Stimulated activated CD4-positive, alpha-beta T cell treated with anti-CD3 and anti-CD28 coated beads, Interleukin-12 subunit alpha, Interleukin-12 subunit beta, amount 100 ng/mL, for 4 hours (primary cell): Measurements from ENCODE around the gene LINGO1.

ENCODE experiments used
- DNase-seq: peaks from one replicate; pipeline ENCODE4 v3.0.0-alpha.2; 2020

The LINGO1 gene

DNA sequence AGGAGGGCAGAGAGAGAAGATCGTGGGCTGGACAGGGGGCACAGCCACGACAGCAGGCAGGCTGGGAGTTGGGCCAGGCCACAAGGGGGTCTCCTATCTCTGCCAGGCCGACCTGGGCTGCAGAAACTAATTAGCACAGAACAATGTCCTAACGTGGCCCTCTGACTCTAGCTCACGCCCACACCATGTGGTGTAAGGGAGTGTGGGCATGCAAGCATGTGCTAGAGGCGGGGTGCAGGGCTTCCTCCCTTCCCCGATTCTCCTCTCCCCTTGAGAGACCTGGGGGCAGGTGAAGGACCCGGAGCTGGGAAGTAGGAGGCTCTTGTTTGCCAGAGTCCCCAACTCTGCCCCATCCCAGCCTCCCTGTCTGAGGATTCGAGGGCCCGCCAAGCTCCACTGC, 65.5 kb downstream of the LINGO1 start:
- no peak for DNase-seq

DNA sequence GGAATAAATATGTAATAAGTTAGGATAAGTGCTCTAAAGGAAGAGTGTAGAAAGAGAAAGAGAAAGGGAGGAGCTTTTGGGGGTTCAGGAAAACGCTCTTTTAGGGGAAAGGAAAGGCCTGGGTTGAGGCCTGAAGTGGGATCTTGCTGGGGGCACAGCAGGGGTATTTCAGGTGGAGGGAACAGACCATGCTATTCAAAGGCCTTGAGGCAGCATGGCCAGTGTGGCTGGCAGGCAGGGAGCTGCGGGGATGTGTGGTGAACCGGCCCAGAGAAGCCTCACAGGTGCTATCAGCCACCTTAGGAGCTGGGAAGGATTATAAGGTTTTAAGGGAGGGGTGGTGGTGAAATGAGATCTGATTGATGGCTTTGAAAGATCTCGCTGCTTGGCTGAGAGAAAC, 66.6 kb downstream of the LINGO1 start:
- DNase-seq, result no peak

DNA sequence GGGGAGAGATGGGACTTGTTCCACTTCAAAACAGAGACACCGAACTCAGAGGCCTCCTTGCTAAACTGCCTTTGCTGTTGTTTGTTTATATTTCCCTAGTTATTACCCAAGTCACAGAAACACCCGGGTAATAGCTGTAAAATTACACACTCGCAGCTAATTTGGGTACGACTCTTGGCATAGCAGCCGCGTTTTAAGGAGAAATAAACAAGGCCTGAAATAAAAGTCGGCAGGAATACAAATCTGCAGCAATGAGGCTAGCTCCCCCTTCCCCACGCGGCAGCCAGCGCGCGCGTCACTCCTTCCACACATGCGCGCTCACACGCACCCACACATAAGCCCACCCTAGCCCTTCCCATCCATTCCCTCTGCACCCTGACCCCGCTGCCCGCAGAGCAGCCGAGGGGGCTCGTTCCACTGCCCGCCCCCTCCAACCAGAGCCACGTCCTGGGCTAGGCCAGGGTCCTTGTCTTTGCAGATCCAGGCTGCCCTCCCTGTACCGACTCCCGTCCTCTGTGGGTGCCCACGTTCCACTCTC, 67.3 kb downstream of the LINGO1 start:
- no peak for DNase-seq

DNA sequence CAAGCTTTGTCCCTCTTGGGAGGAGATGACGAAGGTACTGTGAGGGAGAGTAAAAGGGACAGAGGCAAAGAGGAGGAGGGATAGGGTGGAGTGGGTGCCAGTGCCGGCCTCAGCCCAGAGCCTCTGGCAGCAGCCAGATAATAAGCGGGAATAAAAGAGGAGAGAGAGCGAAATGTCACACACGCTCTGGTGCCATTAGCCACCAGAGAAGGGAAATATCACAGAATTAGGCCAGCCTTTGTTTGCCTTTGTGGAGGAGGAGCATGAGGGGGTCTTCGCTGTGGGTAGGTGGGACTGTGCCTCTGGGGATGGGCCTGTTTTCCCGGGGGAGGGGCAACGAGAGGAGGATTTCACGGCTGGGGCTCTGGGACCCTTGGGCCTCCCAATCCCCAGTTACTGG, 67.8 kb downstream of the LINGO1 start:
- DNase-seq, result no peak

DNA sequence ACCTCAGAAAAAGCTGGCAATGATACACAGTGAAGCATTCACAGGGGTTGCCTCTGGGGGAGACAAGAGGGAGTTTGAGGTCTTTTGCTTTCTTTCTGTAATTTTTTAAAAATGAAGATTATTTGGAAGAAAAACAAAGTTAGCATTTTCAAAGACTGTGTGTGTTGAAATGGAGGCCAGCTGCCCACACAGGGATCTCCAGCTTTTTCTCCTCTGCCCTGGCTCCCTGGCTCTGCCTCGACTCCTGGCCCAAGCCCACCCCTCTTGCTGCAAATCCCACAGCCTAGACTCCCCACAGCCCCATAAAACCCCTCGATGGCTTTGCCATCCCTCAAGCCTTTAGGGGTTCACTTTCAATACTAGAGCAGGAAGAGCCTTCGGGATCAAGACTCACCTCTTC, 68.4 kb downstream of the LINGO1 start:
- no peak for DNase-seq

DNA sequence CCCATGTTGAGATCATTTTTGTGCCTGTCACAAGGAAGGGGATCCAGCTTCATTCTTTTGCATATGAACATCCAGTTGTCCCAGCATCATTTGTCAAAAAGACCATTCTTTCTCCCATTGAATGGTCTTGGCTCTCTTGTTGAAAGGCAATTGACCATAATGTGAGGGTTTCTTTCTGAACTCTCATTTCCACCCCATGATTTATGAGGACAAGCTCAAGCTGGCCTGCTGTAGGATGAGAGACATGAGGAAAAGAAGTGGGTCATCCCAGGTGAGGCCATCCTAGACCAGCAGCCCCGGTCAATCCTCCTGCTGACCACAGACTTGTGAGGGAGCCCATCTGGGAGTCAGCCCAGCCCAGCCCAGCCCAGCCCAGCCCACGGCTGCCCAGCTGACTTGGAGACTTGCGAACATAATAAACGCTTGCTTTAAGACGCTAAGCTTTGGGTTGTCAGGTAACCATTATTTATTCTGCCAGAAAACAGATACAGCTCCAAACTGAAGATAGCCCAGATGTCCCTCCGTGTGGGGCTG, 69.0 kb downstream of the LINGO1 start:
- DNase-seq, result no peak
